B cell (primary cell): Measurements from ENCODE around the gene NCKAP5L. TPM values are rescaled to one million over a fixed set of nuclear protein-coding genes. Genes with fewer than 3 reads are reported as not detected.

ENCODE experiments used
- ATAC-seq: fragments of 200-7000 bp; cut with Tn5 transposase; one replicate; pipeline ENCODE4 v1.10.0; 2021; ENCODE audit warnings: low read depth, mild to moderate bottlenecking, moderate number of reproducible peaks, moderate library complexity
- CTCF ChIA-PET: fragments of 350-600 bp; sonication (Branson Sonifier 250); formaldehyde crosslinking; loops from one replicate; lab custom pipeline; 2021; ENCODE audit warnings: antibody characterized with exemption, inconsistent platforms; lab: Charles Lee
- POLR2A ChIA-PET: fragments of 350-600 bp; sonication (Branson Sonifier 250); formaldehyde crosslinking; loops from one replicate; lab custom pipeline; 2021; ENCODE audit warnings: antibody characterized with exemption; lab: Charles Lee
- DNase-seq: peaks from one replicate; pipeline ENCODE4 v3.0.0; 2013
- H2AFZ ChIP-seq: 2 replicates; pipeline ENCODE4 v1.6.1; 2012; ENCODE audit warnings: mild to moderate bottlenecking, low read depth, low read length; ENCODE audit not compliant: insufficient read depth, poor library complexity, severe bottlenecking
- H3K27ac ChIP-seq, 2 donors: 1 replicate in 1 of 2; 2 replicates in 1 of 2; pipeline ENCODE4 v1.5.1; 2012 to 2013; ENCODE audit warnings: low read length in 2 of 2, mild to moderate bottlenecking in 2 of 2, moderate library complexity in 1 of 2
- H3K27me3 ChIP-seq, 4 experiments: fragments of 200-600 bp in 1 of 4; sonication (generic) in 1 of 4; replicated peaks in 1 of 4; 1 replicate in 2 of 4; 2 replicates in 2 of 4; pipeline versions ENCODE4 v1.6.1 to v1.7.0; 2013 to 2016; ENCODE audit warnings: low read length in 3 of 4, mild to moderate bottlenecking in 2 of 4, mixed read lengths in 1 of 4, moderate library complexity in 1 of 4; ENCODE audit not compliant: insufficient read depth in 4 of 4, control insufficient read depth in 3 of 4; ENCODE audit errors: control extremely low read depth in 1 of 4
- H3K36me3 ChIP-seq, 2 experiments: replicated peaks in 1 of 2; 1 replicate in 1 of 2; 2 replicates in 1 of 2; pipeline versions ENCODE4 v1.6.1 to v1.7.1; 2013; ENCODE audit warnings: low read length in 1 of 2; ENCODE audit not compliant: insufficient read depth in 2 of 2, control insufficient read depth in 1 of 2; ENCODE audit errors: control extremely low read depth in 1 of 2, extremely low read depth in 1 of 2
- H3K4me1 ChIP-seq, 2 donors: fragments of 200-600 bp in 1 of 2; sonication (generic) in 1 of 2; 1 replicate in 1 of 2; 2 replicates in 1 of 2; pipeline versions ENCODE4 v1.5.1 to v1.6.1; 2013 to 2017; ENCODE audit warnings: low read length in 2 of 2; ENCODE audit not compliant: control insufficient read depth in 2 of 2, insufficient read depth in 2 of 2
- H3K4me2 ChIP-seq: replicated peaks from 2 replicates; pipeline ENCODE3; 2012; ENCODE audit warnings: mild to moderate bottlenecking, low read depth, low read length; ENCODE audit not compliant: poor library complexity, severe bottlenecking
- H3K4me3 ChIP-seq, 5 experiments: fragments of 200-600 bp in 1 of 5; sonication (generic) in 1 of 5; 1 replicate in 3 of 5; 2 replicates in 2 of 5; pipeline versions ENCODE4 v1.5.1 to v1.7.0; 2011 to 2016; ENCODE audit warnings: low read length in 4 of 5, mild to moderate bottlenecking in 4 of 5, low read depth in 2 of 5, control low read depth in 1 of 5, moderate library complexity in 1 of 5; ENCODE audit not compliant: insufficient read depth in 1 of 5; ENCODE audit errors: control extremely low read depth in 1 of 5, extremely low read depth in 1 of 5
- H3K79me2 ChIP-seq: fragments of 200-600 bp; sonication (generic); one replicate; pipeline ENCODE4 v1.6.0; 2016; ENCODE audit warnings: low read length; ENCODE audit not compliant: control insufficient read depth, insufficient read depth
- H3K9ac ChIP-seq: fragments of 200-600 bp; sonication (generic); 2 replicates; pipeline ENCODE4 v1.6.1; 2017; ENCODE audit warnings: mild to moderate bottlenecking, low read length, moderate library complexity
- H3K9me3 ChIP-seq, 3 donors: one replicate each; pipeline versions ENCODE4 v1.6.1 to v1.7.1; 2013; ENCODE audit warnings: low read length in 2 of 3; ENCODE audit not compliant: control insufficient read depth in 2 of 3, insufficient read depth in 1 of 3; ENCODE audit errors: control extremely low read depth in 1 of 3
- H4K20me1 ChIP-seq: 2 replicates; pipeline ENCODE4 v1.6.0; 2012; ENCODE audit warnings: mild to moderate bottlenecking, low read length; ENCODE audit not compliant: insufficient read depth, control insufficient read depth, poor library complexity, severe bottlenecking
- H3K27ac Mint-ChIP-seq: one replicate; pipeline ENCODE4 v1.8.0; 2021; ENCODE audit warnings: mixed read lengths
- H3K27me3 Mint-ChIP-seq: one replicate; pipeline ENCODE4 v1.8.0; 2021; ENCODE audit warnings: mixed read lengths
- H3K4me1 Mint-ChIP-seq: one replicate; pipeline ENCODE4 v1.8.0; 2021; ENCODE audit warnings: mixed read lengths
- H3K4me3 Mint-ChIP-seq: one replicate; pipeline ENCODE4 v1.8.0; 2021; ENCODE audit warnings: mixed read lengths
- H3K9me3 Mint-ChIP-seq: one replicate; pipeline ENCODE4 v1.8.0; 2022; ENCODE audit warnings: mixed read lengths; ENCODE audit not compliant: insufficient read depth
- CTCF ChIP-seq: fragments of 200-600 bp; IDR thresholded peaks from one replicate; pipeline ENCODE4 v1.8.0; 2022; ENCODE audit warnings: antibody characterized with exemption, mild to moderate bottlenecking
- EZH2 ChIP-seq: IDR thresholded peaks from 2 replicates; pipeline ENCODE4 v1.6.1; 2012; ENCODE audit warnings: borderline replicate concordance, low read depth, mild to moderate bottlenecking, moderate library complexity, low read length; ENCODE audit not compliant: insufficient read depth, poor library complexity, severe bottlenecking
- WGBS: methylation state at CpG from one replicate; pipeline ENCODE4 v1.1.5; 2013; ENCODE audit warnings: missing lambda C conversion rate; ENCODE audit not compliant: insufficient coverage; 5-methylcytosine and 5-hydroxymethylcytosine counted together
- intact Hi-C: fragments of 100-400 bp; cut with micrococcal nuclease; formaldehyde crosslinking; loops from one replicate; pipeline ENCODE4 v1.10.0; 2022
- polyA plus RNA-seq: library from polyadenylated mRNA; depleted of rRNA; stranded (reverse); fragments of >200 nt; gene quantifications from 2 replicates; pipeline ENCODE4 v1.2.3, GENCODE V29; 2012
- total RNA-seq, 2 donors: library from RNA; stranded (reverse); fragments of 120-200 nt in 1 of 2; gene quantifications; 1 replicate in 1 of 2; 2 replicates in 1 of 2; pipeline versions ENCODE4 v1.2.3 to v1.2.4, GENCODE V29; 2013 to 2022

The NCKAP5L gene
- total and polyA plus RNA-seq, 2 donors (not counting 1 experiment from before 2014, with no cell fraction given), result 3.2 to 13.2 TPM

GRCh38 chr12:49842519-49843352 is 14.5 kb upstream of the NCKAP5L start, which contains the start of gene BCDIN3D:
TSS of gene BCDIN3D (minus strand) at chr12:49843106. CDS start at chr12:49843087, 19 bp downstream.
- Histone ChIP-seq H3K27me3 (no peaks in the 10 kb centered on the region), H3K9me3 (no peaks in the 10 kb centered on the region), H3K36me3 (peaks cover 0 to 6% of the 10 kb centered on the region in 2 experiments), H3K9ac (peak within 1 kb of the TSS; percentile 93), H3K79me2 (peaks cover 3% of the 10 kb centered on the region), H2AFZ (peak within 1 kb of the TSS; percentile 96), H3K27ac (peak within 1 kb of the TSS; percentile 78 to 80), H3K4me3 (peak within 1 kb of the TSS; percentile 70 to 99 (median 97)), H3K4me2 (peak within 1 kb of the TSS; percentile 89), H3K4me1 (peaks cover 12 to 28% of the 10 kb centered on the region in 2 donors), H4K20me1 (no peaks in the 10 kb centered on the region)
- H3K4me1 Mint-ChIP-seq, result peaks cover 29% of the 10 kb centered on the region
- H3K9me3 Mint-ChIP-seq, result no peaks in the 10 kb centered on the region
- TF ChIP-seq EZH2 (no peak), CTCF (no peak)
- peak; percentile 93 for DNase-seq
- peak; percentile 93 for ATAC-seq
- peak within 1 kb of the TSS; percentile 96 for H3K27ac Mint-ChIP-seq
- H3K27me3 Mint-ChIP-seq, result no peaks in the 10 kb centered on the region
- ChIA-PET POLR2A (interaction anchor here (0.7 to 1.9 kb wide), 3 partner anchors 8 to 101 kb away, joined by 7 to 16 read pairs (median 11); partner anchors contain the start of genes NCKAP5L and TMBIM6), CTCF (interaction anchor here (1.0 to 1.8 kb wide), 6 partner anchors 14 to 454 kb away, joined by 3 to 7 read pairs (median 6); partner anchors contain the start of genes NCKAP5L and TMBIM6)
- peak within 1 kb of the TSS; percentile 94 for H3K4me3 Mint-ChIP-seq
- WGBS, result under 1% methylated on average over 50 of the region's 55 CpGs
- intact Hi-C loops, result loop anchor here (1.0 to 10.0 kb wide), 8 partner anchors 14 to 498 kb away; partner anchors contain the start of genes CERS5, DNAJC22, NCKAP5L and PRPF40B
